HCT116 (cell line): ENCODE results near the gene CREBBP. TPM values are rescaled to one million over a fixed set of nuclear protein-coding genes. Genes with fewer than 3 reads are reported as not detected.

ENCODE experiments used
- ATAC-seq: fragments of 200-7000 bp; cut with Tn5 transposase; 2 replicates; pipeline ENCODE4 v1.9.1; 2020; ENCODE audit warnings: mild to moderate bottlenecking, moderate library complexity
- BruUV-seq: library from RNA; stranded (reverse); fragments of 400-500 nt; replicated peaks from 2 replicates; lab custom pipeline; 2021; lab: Mats Ljungman, UMichigan
- CTCF ChIA-PET: fragments of 300-600 bp; sonication (Branson Sonifier 250); formaldehyde crosslinking; loops from one replicate; lab custom pipeline; 2021; ENCODE audit warnings: antibody characterized with exemption; lab: Charles Lee
- POLR2A ChIA-PET: fragments of 300-600, 350-600 bp; sonication (Branson Sonifier 250); formaldehyde crosslinking; loops from one replicate; lab custom pipeline; 2021; ENCODE audit warnings: antibody characterized with exemption; lab: Charles Lee
- RAD21 ChIA-PET, 2 experiments: fragments of 300-600 bp; sonication (Branson Sonifier 250); formaldehyde crosslinking; loops; one replicate each; lab custom pipeline; 2023; ENCODE audit warnings: low total read pairs in 2 of 2; ENCODE audit not compliant: uncharacterized antibody in 2 of 2, unreplicated experiment in 2 of 2, low non-redundant PET in 1 of 2; lab: Charles Lee
- DNase-seq: peaks from one replicate; pipeline ENCODE4 v3.0.0-alpha.2; 2010; ENCODE audit warnings: low read depth, low spot score
- H2AFZ ChIP-seq: fragments of 200-600 bp; shearing (Covaris generic), sonication (generic); 2 replicates; pipeline ENCODE4 v1.6.1; 2017; ENCODE audit warnings: low read depth, mixed run types, mixed read lengths, antibody characterized with exemption, low read length; ENCODE audit not compliant: poor library complexity, severe bottlenecking
- H3K27ac ChIP-seq: 2 replicates; pipeline ENCODE4 v1.5.1; 2012; ENCODE audit warnings: low read depth, low read length
- H3K27me3 ChIP-seq: fragments of 200-600 bp; sonication (generic); 2 replicates; pipeline ENCODE4 v1.6.1; 2016; ENCODE audit warnings: mixed run types, low read length, mixed read lengths; ENCODE audit not compliant: insufficient read depth
- H3K36me3 ChIP-seq, 2 experiments: fragments of 200-500 bp in 1 of 2; fragments of 200-600 bp in 1 of 2; sonication (Bioruptor generic) in 1 of 2; sonication (generic) in 1 of 2; 2 replicates each; pipeline versions ENCODE4 v1.5.1 to v1.6.1; 2014 to 2016; ENCODE audit warnings: low read length in 2 of 2, inconsistent platforms in 1 of 2, mixed read lengths in 1 of 2, mixed run types in 1 of 2; ENCODE audit not compliant: insufficient read depth in 2 of 2, control insufficient read depth in 1 of 2
- H3K4me1 ChIP-seq, 2 experiments: fragments of 200-600 bp in 1 of 2; sonication (generic) in 1 of 2; 2 replicates each; pipeline versions ENCODE4 v1.5.1 to v1.6.1; 2012 to 2017; ENCODE audit warnings: low read length in 2 of 2, inconsistent platforms in 1 of 2, mild to moderate bottlenecking in 1 of 2, mixed read lengths in 1 of 2, mixed run types in 1 of 2, moderate library complexity in 1 of 2; ENCODE audit not compliant: insufficient read depth in 2 of 2, control insufficient read depth in 1 of 2
- H3K4me2 ChIP-seq: fragments of 200-600 bp; sonication (generic); 2 replicates; pipeline ENCODE4 v1.6.1; 2017; ENCODE audit warnings: mixed run types, low read length, mixed read lengths
- H3K4me3 ChIP-seq, 2 experiments: fragments of 200-600 bp in 1 of 2; sonication (generic) in 1 of 2; replicated peaks in 1 of 2; 2 replicates each; pipeline ENCODE4 v1.5.1; 2011 to 2016; ENCODE audit warnings: low read length in 2 of 2, control low read depth in 1 of 2, low read depth in 1 of 2, mild to moderate bottlenecking in 1 of 2, mixed read lengths in 1 of 2, mixed run types in 1 of 2
- H3K79me2 ChIP-seq: fragments of 200-600 bp; sonication (generic); 2 replicates; pipeline ENCODE4 v1.6.1; 2017; ENCODE audit warnings: mild to moderate bottlenecking, mixed run types, low read length, moderate library complexity, mixed read lengths; ENCODE audit not compliant: insufficient read depth
- H3K9ac ChIP-seq: fragments of 200-600 bp; sonication (generic); 2 replicates; pipeline ENCODE4 v1.6.1; 2016; ENCODE audit warnings: low read length, mixed read lengths
- H3K9me2 ChIP-seq: fragments of 200-600 bp; sonication (generic), shearing (Covaris generic); 2 replicates; pipeline ENCODE4 v1.6.1; 2017; ENCODE audit warnings: mixed run types, mild to moderate bottlenecking, moderate library complexity; ENCODE audit not compliant: insufficient read depth
- H3K9me3 ChIP-seq, 2 experiments: fragments of 200-500 bp in 1 of 2; fragments of 200-600 bp in 1 of 2; sonication (Bioruptor generic) in 1 of 2; sonication (generic) in 1 of 2; 2 replicates each; pipeline ENCODE4 v1.6.1; 2014 to 2017; ENCODE audit warnings: low read length in 2 of 2, mixed read lengths in 2 of 2, inconsistent platforms in 1 of 2, low read depth in 1 of 2, mild to moderate bottlenecking in 1 of 2, mixed run types in 1 of 2, moderate library complexity in 1 of 2; ENCODE audit not compliant: control insufficient read depth in 1 of 2, insufficient read depth in 1 of 2
- H4K20me1 ChIP-seq: fragments of 200-600 bp; sonication (generic), shearing (Covaris generic); 2 replicates; pipeline ENCODE4 v1.6.1; 2017; ENCODE audit warnings: mixed run types, mild to moderate bottlenecking, moderate library complexity; ENCODE audit not compliant: insufficient read depth
- CEBPB ChIP-seq: IDR thresholded peaks from 2 replicates; pipeline ENCODE4 v1.6.1; 2012; ENCODE audit warnings: low read depth
- EGR1 ChIP-seq: IDR thresholded peaks from 2 replicates; pipeline ENCODE4 v1.6.1; 2012; ENCODE audit warnings: low read depth
- ELF1 ChIP-seq: IDR thresholded peaks from 2 replicates; pipeline ENCODE4 v1.6.1; 2012; ENCODE audit warnings: low read depth, borderline replicate concordance
- EZH2 ChIP-seq: fragments of 200-600 bp; sonication (generic); IDR thresholded peaks from 2 replicates; pipeline ENCODE4 v1.6.1; 2017; ENCODE audit warnings: antibody characterized with exemption, mixed run types
- EZH2phosphoT487 ChIP-seq: fragments of 200-600 bp; IDR thresholded peaks from 2 replicates; pipeline ENCODE4 v1.6.1; 2018; ENCODE audit warnings: antibody characterized with exemption, borderline replicate concordance
- POLR2A ChIP-seq: IDR thresholded peaks from 2 replicates; pipeline ENCODE4 v1.7.0; 2011; ENCODE audit warnings: borderline replicate concordance; ENCODE audit not compliant: insufficient read depth, insufficient read length; ENCODE audit errors: extremely low read depth
- POLR2AphosphoS5 ChIP-seq: IDR thresholded peaks from 2 replicates; pipeline ENCODE4 v1.6.1; 2011; ENCODE audit warnings: mild to moderate bottlenecking, low read depth, low read length, moderate library complexity
- YY1 ChIP-seq: IDR thresholded peaks from 2 replicates; pipeline ENCODE4 v1.6.1; 2011; ENCODE audit warnings: low read length, low read depth, moderate library complexity, mild to moderate bottlenecking; ENCODE audit not compliant: insufficient replicate concordance; ENCODE audit errors: extremely low read depth
- ZBTB33 ChIP-seq: IDR thresholded peaks from 2 replicates; pipeline ENCODE4 v1.6.1; 2011; ENCODE audit warnings: mild to moderate bottlenecking, low read length, moderate library complexity; ENCODE audit not compliant: insufficient replicate concordance; ENCODE audit errors: extremely low read depth
- ZNF274 ChIP-seq: fragments of 200-500 bp; sonication (Bioruptor generic); IDR thresholded peaks from 2 replicates; pipeline ENCODE4 v1.6.1; 2014; ENCODE audit warnings: mild to moderate bottlenecking, low read depth, low read length, inconsistent platforms
- intact Hi-C: fragments of 100-400 bp; cut with micrococcal nuclease; formaldehyde crosslinking; loops from 2 replicates; pipeline ENCODE4 v1.10.0; 2022
- total RNA-seq: library from RNA; stranded (reverse); gene quantifications from one replicate; pipeline ENCODE4 v1.2.1, GENCODE V29; 2021; ENCODE audit not compliant: unreplicated experiment

CREBBP gene
- total RNA-seq, 1 experiment from 2014 or later = 42.7 TPM

- H3K79me2 ChIP-seq = no peaks in the 10 kb centered on the region; the same call in 1 of the 2 replicates
- H3K4me1 ChIP-seq = no peaks in the 10 kb centered on the region
- RAD21 ChIA-PET = no interaction called here
- POLR2A ChIA-PET = no interaction called here
- H3K4me3 ChIP-seq = no peak overlapping the region
- CTCF ChIA-PET = no interaction called here
- intact Hi-C loops = no loop called here
- no peaks in the 10 kb centered on the region for H3K9me2 ChIP-seq
- H3K27ac ChIP-seq = no peak overlapping the region
- H3K4me2 ChIP-seq = no peak overlapping the region
- no TSS peak for BruUV-seq
- H3K27me3 ChIP-seq = no peaks in the 10 kb centered on the region
- H4K20me1 ChIP-seq = no peaks in the 10 kb centered on the region
- TF ChIP-seq ZNF274 = no peak
- no peak for TF ChIP-seq YY1
- TF ChIP-seq ELF1 = no peak
- no peak for TF ChIP-seq EGR1
- no peak for TF ChIP-seq POLR2A
- no peak for TF ChIP-seq POLR2AphosphoS5
- no peak for TF ChIP-seq EZH2phosphoT487
- no peak for TF ChIP-seq ZBTB33
- TF ChIP-seq, all 23 proteins: peak for 0
- Histone ChIP-seq H2AFZ (no peak overlapping the region), H3K36me3 (peaks cover 13 to 14% of the 10 kb centered on the region in 2 experiments), H3K9ac (no peak overlapping the region), H3K9me3 (no peaks in the 10 kb centered on the region)
- ATAC-seq = no peak
- no peak for DNase-seq
These were observed 120.8 kb downstream of the CREBBP start for GRCh38 chr16:3759736-3760135.

- H3K4me2 ChIP-seq = no peak overlapping the region
- no peaks in the 10 kb centered on the region; the same call in 1 of the 2 replicates for H4K20me1 ChIP-seq
- no TSS peak for BruUV-seq
- H3K4me1 ChIP-seq = no peaks in the 10 kb centered on the region
- ChIA-PET POLR2A (no interaction called here), CTCF (no interaction called here), RAD21 (no interaction called here)
- no peak overlapping the region for H3K4me3 ChIP-seq
- no peaks in the 10 kb centered on the region for H3K9me3 ChIP-seq
- H2AFZ ChIP-seq = no peak overlapping the region
- H3K36me3 ChIP-seq = peaks cover 13 to 20% of the 10 kb centered on the region in 2 experiments
- no peak for TF ChIP-seq CEBPB
- TF ChIP-seq ZBTB33 = no peak
- no peak for TF ChIP-seq EZH2
- H3K79me2 ChIP-seq = no peaks in the 10 kb centered on the region; the same call in 1 of the 2 replicates
- H3K9ac ChIP-seq = no peak overlapping the region
- H3K9me2 ChIP-seq = no peaks in the 10 kb centered on the region
- intact Hi-C loops = no loop called here
- ATAC-seq (no peak), DNase-seq (no peak)
- no peaks in the 10 kb centered on the region for H3K27me3 ChIP-seq
- no peak overlapping the region for H3K27ac ChIP-seq
These were observed 124.4 kb downstream of the CREBBP start for GRCh38 chr16:3756113-3756512.
